Nucleus accumbens (tissue), 56 donors: ENCODE measurements around the gene NKX6-1.

ENCODE experiments used
- DNase-seq, 56 donors: peaks; one replicate each; lab custom pipeline; 2025; lab: John Stamatoyannopoulos, UW

Gene NKX6-1

GRCh38 chr4:84481077-84481859, 17.8 kb downstream of the NKX6-1 start:
- DNase-seq: no peak

- no peak for DNase-seq
Measured at GRCh38 chr4:84480082-84480481, 19.0 kb downstream of the NKX6-1 start.

- no peak for DNase-seq
Measured at GRCh38 chr4:84479663-84480062, 19.4 kb downstream of the NKX6-1 start.

- DNase-seq: no peak
Measured at GRCh38 chr4:84477738-84478137, 21.4 kb downstream of the NKX6-1 start.

- no peak for DNase-seq
Measured at GRCh38 chr4:84474107-84474506, 25.0 kb downstream of the NKX6-1 start.

- no peak for DNase-seq
Measured at GRCh38 chr4:84472154-84472553, 26.9 kb downstream of the NKX6-1 start.

GRCh38 chr4:84470204-84470785, 28.8 kb downstream of the NKX6-1 start:
- no peak for DNase-seq

GRCh38 chr4:84467601-84468000, 31.5 kb downstream of the NKX6-1 start:
- no peak for DNase-seq

GRCh38 chr4:84459783-84460182, 39.3 kb downstream of the NKX6-1 start:
- no peak for DNase-seq

- DNase-seq: no peak
Measured at GRCh38 chr4:84456157-84456556, 42.9 kb downstream of the NKX6-1 start.

GRCh38 chr4:84455697-84456096, 43.4 kb downstream of the NKX6-1 start:
- no peak for DNase-seq

GRCh38 chr4:84451546-84451945, 47.5 kb downstream of the NKX6-1 start:
- DNase-seq: no peak

- no peak for DNase-seq
Measured at GRCh38 chr4:84443523-84443922, 55.6 kb downstream of the NKX6-1 start.

- DNase-seq: no peak
Measured at GRCh38 chr4:84442778-84443177, 56.3 kb downstream of the NKX6-1 start.
